Mammary epithelial cell (primary cell): ENCODE measurements around the gene PTK6.

Experiments
- CTCF ChIP-seq, 2 donors: IDR thresholded peaks in 1 of 2; conservative IDR thresholded peaks in 1 of 2; 2 replicates each; pipeline ENCODE4 v1.5.1; 2011 to 2012; ENCODE audit warnings: inconsistent platforms in 2 of 2, low read length in 2 of 2, mild to moderate bottlenecking in 2 of 2, control low read depth in 1 of 2, low read depth in 1 of 2; ENCODE audit not compliant: insufficient read depth in 1 of 2; ENCODE audit errors: extremely low read depth in 1 of 2
- EZH2 ChIP-seq: IDR thresholded peaks from 2 replicates; pipeline ENCODE4 v1.6.1; 2012; ENCODE audit warnings: low read length, inconsistent platforms, borderline replicate concordance

- no peak for TF ChIP-seq CTCF (conservative IDR thresholded peaks at IDR 0.05 in 1 of 2, IDR thresholded peaks at IDR 0.05 in 1 of 2; ENCODE audit: extremely low read depth in 1 of 2, insufficient read depth in 1 of 2, low read depth in 1 of 2, low read length in 2 of 2)
- TF ChIP-seq EZH2 = no peak
These were observed 50.8 kb downstream of the PTK6 start for GRCh38 chr20:63486300-63486855.
